PFSK-1 (cell line): ENCODE measurements around the gene NRXN3.

Experiments
- FOXP2 ChIP-seq: optimal IDR thresholded peaks from 2 replicates; pipeline ENCODE3; 2011; ENCODE audit warnings: borderline replicate concordance, control low read depth, inconsistent platforms; ENCODE audit not compliant: insufficient read depth; ENCODE audit errors: extremely low read length, extremely low read depth
- POLR2AphosphoS5 ChIP-seq: IDR thresholded peaks from 2 replicates; pipeline ENCODE4 v1.6.1; 2012; ENCODE audit warnings: low read depth, mild to moderate bottlenecking, control low read depth, low read length, moderate library complexity
- REST ChIP-seq, 2 experiments: IDR thresholded peaks; 2 replicates each; pipeline versions ENCODE4 v1.6.1 to v1.8.0; 2011 to 2012; ENCODE audit warnings: low read depth in 2 of 2, low read length in 2 of 2, control low read depth in 1 of 2, inconsistent platforms in 1 of 2, mild to moderate bottlenecking in 1 of 2, moderate library complexity in 1 of 2; ENCODE audit not compliant: insufficient read depth in 1 of 2
- SIN3A ChIP-seq: IDR thresholded peaks from 2 replicates; pipeline ENCODE4 v1.6.1; 2012; ENCODE audit warnings: mild to moderate bottlenecking, low read length, moderate library complexity, borderline replicate concordance; ENCODE audit not compliant: insufficient read depth
- TAF1 ChIP-seq: IDR thresholded peaks from 2 replicates; pipeline ENCODE4 v1.6.1; 2012; ENCODE audit warnings: low read length, control low read depth, borderline replicate concordance; ENCODE audit not compliant: insufficient read depth

The NRXN3 gene

GRCh38 chr14:79278798-79279644 is 1108.8 kb downstream of the NRXN3 start:
- TF ChIP-seq TAF1 (no peak), POLR2AphosphoS5 (no peak), SIN3A (no peak), FOXP2 (no peak), REST (IDR thresholded peaks at IDR 0.05; ENCODE audit: insufficient read depth in 1 of 2, low read depth in 2 of 2, low read length in 2 of 2) (no peak)

- no peak for TF ChIP-seq SIN3A
These were observed 1109.7 kb downstream of the NRXN3 start for GRCh38 chr14:79279645-79280597.

GRCh38 chr14:79281244-79282152 is 1111.3 kb downstream of the NRXN3 start:
- TF ChIP-seq SIN3A = no peak
- TF ChIP-seq REST (IDR thresholded peaks at IDR 0.05; ENCODE audit: insufficient read depth in 1 of 2, low read depth in 2 of 2, low read length in 2 of 2) = no peak
- no peak for TF ChIP-seq FOXP2
- TF ChIP-seq POLR2AphosphoS5 = no peak
- TF ChIP-seq TAF1 = no peak

- TF ChIP-seq SIN3A (no peak), FOXP2 (no peak), REST (IDR thresholded peaks at IDR 0.05; ENCODE audit: insufficient read depth in 1 of 2, low read depth in 2 of 2, low read length in 2 of 2) (no peak), POLR2AphosphoS5 (no peak), TAF1 (no peak)
These were observed 1114.4 kb downstream of the NRXN3 start for GRCh38 chr14:79284621-79285020.

GRCh38 chr14:79285263-79285662 is 1115.1 kb downstream of the NRXN3 start:
- no peak for TF ChIP-seq REST (IDR thresholded peaks at IDR 0.05; ENCODE audit: insufficient read depth in 1 of 2, low read depth in 2 of 2, low read length in 2 of 2)
- no peak for TF ChIP-seq TAF1
- TF ChIP-seq SIN3A = no peak
- TF ChIP-seq FOXP2 = no peak
- no peak for TF ChIP-seq POLR2AphosphoS5
